ENCODE measurements around the gene PTF1A. TPM values are rescaled to one million over a fixed set of nuclear protein-coding genes. Genes with fewer than 3 reads are reported as not detected.

PTF1A gene
- total and polyA plus RNA-seq, 10 of the 15 experiments (the other 5 are each of a cell fraction or from before 2014, with no cell fraction given), result not detected

DNA sequence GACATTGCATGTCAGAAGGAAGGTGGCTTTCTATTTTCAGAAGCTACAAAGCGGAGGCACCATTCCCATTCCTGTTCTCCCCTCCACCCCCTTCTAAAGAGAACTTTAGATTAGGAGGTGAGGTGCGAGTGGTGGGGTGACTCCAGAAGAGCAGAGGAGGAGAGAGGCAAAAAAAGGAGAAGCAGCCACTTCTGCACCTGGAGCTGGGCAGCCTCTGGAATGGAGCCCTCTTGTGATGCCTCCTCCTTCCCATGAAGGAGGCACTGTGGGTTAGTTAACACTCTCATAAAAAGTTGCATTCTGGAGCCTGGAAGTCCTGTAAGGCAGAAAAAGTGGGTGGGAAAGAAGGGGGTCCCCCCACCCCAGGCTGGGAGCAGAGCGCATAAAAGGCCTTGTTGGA is 4.8 kb downstream of the PTF1A start:
- SMC1A ChIA-PET (ENCODE audit: uncharacterized antibody, unreplicated experiment), result interaction anchor here (1.0 kb wide), 1 partner anchor 39 kb away, joined by 3 read pairs; no protein-coding TSS in a partner anchor
- H3K9ac ChIP-seq (ENCODE audit: control insufficient read depth, insufficient read depth, low read length), result no peak overlapping the region
- RAD21 ChIA-PET (ENCODE audit: unreplicated experiment), result no interaction called here
- in situ Hi-C loops (cut with MboI), result no loop called here
- intact Hi-C loops (cut with micrococcal nuclease; ENCODE audit: unreplicated experiment), result no loop called here
- 20% methylated on average over 3 of the region's 3 CpGs for WGBS (ENCODE audit: insufficient coverage, insufficient replicate concordance, low lambda C conversion rate, missing lambda C conversion rate)
- CTCF ChIA-PET, result no interaction called here
- H4K20me1 ChIP-seq (ENCODE audit: control insufficient read depth, insufficient read depth), result no peaks in the 10 kb centered on the region
- BruUV-seq (replicated peaks), result no TSS peak
- no peak overlapping the region for H3K4me2 ChIP-seq (ENCODE audit: control insufficient read depth, insufficient read depth)
- H3K9me3 ChIP-seq (replicated peaks; ENCODE audit: control insufficient read depth, insufficient read depth, low read length), result no peaks in the 10 kb centered on the region
- POLR2A ChIA-PET, result no interaction called here
- H3K4me1 ChIP-seq (ENCODE audit: control insufficient read depth, insufficient read depth, low read length), result no peaks in the 10 kb centered on the region
- ATAC-seq (no peak), FAIRE-seq (no peak), DNase-seq (ENCODE audit: low read depth, low spot score) (no peak)
- H3K27ac ChIP-seq (ENCODE audit: control insufficient read depth, insufficient read depth), result no peak overlapping the region
- H3K27me3 ChIP-seq (replicated peaks in 1 of 2; ENCODE audit: control insufficient read depth in 2 of 2, insufficient read depth in 2 of 2, low read length in 1 of 2), result peaks cover 0 to 7% of the 10 kb centered on the region in 2 experiments; a peak in 2 of 4 replicates
- no peaks in the 10 kb centered on the region for H3K79me2 ChIP-seq (ENCODE audit: control insufficient read depth, insufficient read depth, low read length)
- no peak overlapping the region for H2AFZ ChIP-seq (ENCODE audit: control insufficient read depth, low read depth, low read length)
- TF ChIP-seq, protein P1, sequence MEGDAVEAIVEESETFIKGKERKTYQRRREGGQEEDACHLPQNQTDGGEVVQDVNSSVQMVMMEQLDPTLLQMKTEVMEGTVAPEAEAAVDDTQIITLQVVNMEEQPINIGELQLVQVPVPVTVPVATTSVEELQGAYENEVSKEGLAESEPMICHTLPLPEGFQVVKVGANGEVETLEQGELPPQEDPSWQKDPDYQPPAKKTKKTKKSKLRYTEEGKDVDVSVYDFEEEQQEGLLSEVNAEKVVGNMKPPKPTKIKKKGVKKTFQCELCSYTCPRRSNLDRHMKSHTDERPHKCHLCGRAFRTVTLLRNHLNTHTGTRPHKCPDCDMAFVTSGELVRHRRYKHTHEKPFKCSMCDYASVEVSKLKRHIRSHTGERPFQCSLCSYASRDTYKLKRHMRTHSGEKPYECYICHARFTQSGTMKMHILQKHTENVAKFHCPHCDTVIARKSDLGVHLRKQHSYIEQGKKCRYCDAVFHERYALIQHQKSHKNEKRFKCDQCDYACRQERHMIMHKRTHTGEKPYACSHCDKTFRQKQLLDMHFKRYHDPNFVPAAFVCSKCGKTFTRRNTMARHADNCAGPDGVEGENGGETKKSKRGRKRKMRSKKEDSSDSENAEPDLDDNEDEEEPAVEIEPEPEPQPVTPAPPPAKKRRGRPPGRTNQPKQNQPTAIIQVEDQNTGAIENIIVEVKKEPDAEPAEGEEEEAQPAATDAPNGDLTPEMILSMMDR (IDR thresholded peaks at IDR 0.05 in 2 of 3, conservative IDR thresholded peaks at IDR 0.05 in 1 of 3; ENCODE audit: control insufficient read depth in 2 of 3, extremely low read depth in 1 of 3, insufficient read depth in 1 of 3, low read depth in 3 of 3, low read length in 3 of 3), result no peak
- TF ChIP-seq SPI1 (IDR thresholded peaks at IDR 0.05; ENCODE audit: borderline replicate concordance, insufficient read depth, low read depth, low read length), result no peak
- TF ChIP-seq SREBF2 (IDR thresholded peaks at IDR 0.05; ENCODE audit: low read length), result no peak
- TF ChIP-seq, protein P2, sequence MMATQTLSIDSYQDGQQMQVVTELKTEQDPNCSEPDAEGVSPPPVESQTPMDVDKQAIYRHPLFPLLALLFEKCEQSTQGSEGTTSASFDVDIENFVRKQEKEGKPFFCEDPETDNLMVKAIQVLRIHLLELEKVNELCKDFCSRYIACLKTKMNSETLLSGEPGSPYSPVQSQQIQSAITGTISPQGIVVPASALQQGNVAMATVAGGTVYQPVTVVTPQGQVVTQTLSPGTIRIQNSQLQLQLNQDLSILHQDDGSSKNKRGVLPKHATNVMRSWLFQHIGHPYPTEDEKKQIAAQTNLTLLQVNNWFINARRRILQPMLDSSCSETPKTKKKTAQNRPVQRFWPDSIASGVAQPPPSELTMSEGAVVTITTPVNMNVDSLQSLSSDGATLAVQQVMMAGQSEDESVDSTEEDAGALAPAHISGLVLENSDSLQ (IDR thresholded peaks at IDR 0.05), result no peak
- no peak for TF ChIP-seq PAX5 (IDR thresholded peaks at IDR 0.05; ENCODE audit: borderline replicate concordance, low read depth, low read length)
- H3K36me3 ChIP-seq (ENCODE audit: control insufficient read depth in 2 of 2, insufficient read depth in 2 of 2, low read length in 1 of 2), result no peaks in the 10 kb centered on the region
- H3K4me3 ChIP-seq, result no peak overlapping the region

Data from GM12878 (cell line).